Erythroblast (primary cell): ENCODE measurements around the gene PAFAH1B2.
"Not testable (repeated sequence)": the region's sequence is repeated elsewhere in the genome, so short reads cannot be mapped to it uniquely, and the experiment has no call there.

ENCODE experiments used
- GATA1 ChIP-seq: IDR thresholded peaks from 2 replicates; pipeline ENCODE4 v1.6.1; 2011; ENCODE audit warnings: low read depth, mild to moderate bottlenecking, control low read depth, low read length, moderate library complexity
- POLR2A ChIP-seq: IDR thresholded peaks from 2 replicates; pipeline ENCODE4 v1.6.1; 2011; ENCODE audit warnings: mild to moderate bottlenecking, low read length

DNA sequence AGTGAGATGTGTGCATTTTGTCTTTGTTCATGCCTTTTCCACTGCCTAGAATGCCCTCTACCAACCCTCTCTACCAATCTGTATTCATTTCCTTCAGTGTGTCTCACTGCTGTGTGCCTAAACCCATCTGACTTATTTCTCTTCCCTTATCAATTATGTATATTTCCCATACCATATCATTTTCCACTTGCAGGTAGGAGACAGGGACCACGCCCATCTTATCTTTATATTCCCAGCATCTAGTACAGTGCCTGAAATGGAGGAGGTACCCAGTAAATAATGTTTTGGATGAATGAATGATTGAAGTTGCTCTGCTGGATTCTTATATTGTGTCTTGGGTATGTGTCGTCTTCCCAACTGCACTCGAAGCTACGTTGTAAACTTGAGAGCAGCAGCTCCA is 9.1 kb upstream of the PAFAH1B2 start:
- not testable (repeated sequence) for TF ChIP-seq POLR2A, GATA1
